HEK293T (cell line): ENCODE measurements around the gene MTRF1.

Experiments used
- FOXK2 ChIP-seq: fragments of 450-650 bp; IDR thresholded peaks from 2 replicates; pipeline ENCODE4 v1.6.1; 2016; ENCODE audit warnings: mild to moderate bottlenecking
- HDGF ChIP-seq: fragments of 450-650 bp; IDR thresholded peaks from 2 replicates; pipeline ENCODE4 v1.6.1; 2017; ENCODE audit warnings: antibody characterized with exemption, borderline replicate concordance
- SUZ12 ChIP-seq: fragments of 450-650 bp; IDR thresholded peaks from 2 replicates; pipeline ENCODE4 v1.6.1; 2016; ENCODE audit warnings: mild to moderate bottlenecking

GRCh38 chr13:41213919-41214318, 49.5 kb downstream of the MTRF1 start:
- TF ChIP-seq HDGF (no peak), FOXK2 (no peak), SUZ12 (no peak)
